ENCODE measurements around the gene ADAMTS4.

The ADAMTS4 gene

DNA sequence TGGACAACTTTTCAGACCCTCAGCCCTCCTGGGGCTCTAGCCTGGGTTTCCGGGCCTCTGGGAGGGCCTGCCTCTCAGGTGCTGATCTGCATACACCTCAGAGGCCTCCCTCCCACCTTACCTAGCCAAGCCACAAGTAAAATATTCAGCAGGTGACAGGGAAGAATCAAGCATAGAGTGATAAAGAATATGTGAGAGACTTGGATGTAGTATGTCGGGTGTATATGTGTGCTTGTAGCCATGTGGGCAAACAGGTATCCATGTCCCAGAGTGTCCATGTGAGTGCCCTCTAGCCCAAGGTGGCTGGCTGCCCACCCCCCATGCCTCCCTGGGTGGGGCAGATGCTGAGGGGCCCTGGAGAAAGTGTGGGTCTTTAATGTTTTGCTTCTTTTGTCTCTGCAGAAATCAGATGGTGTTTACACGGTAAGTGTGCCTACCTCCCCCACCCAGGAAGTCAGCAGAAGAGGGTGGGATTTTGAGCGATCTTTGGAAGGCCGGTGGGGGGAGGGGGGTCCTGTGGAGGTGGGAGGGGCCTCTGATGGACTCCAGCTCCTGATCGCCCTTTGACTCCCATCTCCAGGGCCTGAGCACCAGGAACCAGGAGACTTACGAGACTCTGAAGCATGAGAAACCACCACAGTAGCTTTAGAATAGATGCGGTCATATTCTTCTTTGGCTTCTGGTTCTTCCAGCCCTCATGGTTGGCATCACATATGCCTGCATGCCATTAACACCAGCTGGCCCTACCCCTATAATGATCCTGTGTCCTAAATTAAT lies 19.6 kb upstream of the ADAMTS4 start:
- no peak for DNase-seq

DNA sequence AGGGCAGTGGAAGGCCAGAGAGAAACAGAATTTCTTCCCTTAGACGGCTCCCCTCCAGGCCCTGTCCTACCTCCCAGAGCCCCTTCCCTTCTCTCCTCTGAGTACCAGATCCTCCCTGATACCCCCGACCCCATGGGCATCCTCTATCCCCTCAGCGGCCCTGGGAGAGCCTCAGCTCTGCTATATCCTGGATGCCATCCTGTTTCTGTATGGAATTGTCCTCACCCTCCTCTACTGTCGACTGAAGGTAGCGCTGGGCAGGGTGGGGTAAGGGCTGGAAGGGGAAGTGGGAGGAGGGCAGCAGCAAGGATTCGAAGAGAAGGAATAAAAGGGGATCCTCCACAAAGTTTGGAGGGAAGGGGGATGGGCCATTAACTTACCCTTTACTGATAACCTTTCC lies 19.0 kb upstream of the ADAMTS4 start:
- DNase-seq, result no peak

DNA sequence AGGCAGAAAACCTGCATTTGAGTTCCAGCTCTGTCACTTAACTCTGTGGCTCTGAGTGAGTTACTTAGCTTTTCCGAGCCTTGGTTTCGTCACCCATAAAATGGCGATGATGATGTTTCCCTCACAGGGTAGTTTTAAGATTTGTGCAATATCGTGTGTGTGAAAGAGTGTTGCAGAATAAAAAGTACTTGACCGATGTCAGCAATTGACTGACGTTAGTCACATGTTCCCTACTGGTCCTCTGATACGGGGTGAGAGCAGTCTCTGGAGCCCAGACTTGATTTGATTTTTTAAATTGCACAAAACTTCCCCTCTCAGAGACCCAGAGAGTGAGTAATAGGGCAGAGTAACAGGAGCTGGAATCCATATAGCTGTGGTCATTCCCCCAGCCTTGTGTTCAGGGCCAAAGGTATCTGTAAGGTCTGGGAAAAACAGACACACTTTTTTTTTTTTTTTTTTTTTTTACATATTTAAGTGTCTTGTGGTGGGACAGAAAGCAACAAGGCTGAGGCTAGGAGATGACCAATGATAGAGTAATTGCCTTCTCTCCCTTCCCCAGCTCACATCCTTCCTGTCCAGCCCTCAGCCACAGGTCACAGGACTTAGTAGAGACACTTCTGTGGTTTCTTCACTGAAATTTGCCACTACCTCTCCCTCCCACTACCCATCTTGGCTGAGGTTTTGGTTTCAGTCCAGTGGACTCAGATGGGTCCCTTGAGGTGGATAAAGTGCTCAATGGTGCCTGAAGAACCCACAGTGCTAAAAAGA lies 18.3 kb upstream of the ADAMTS4 start:
- no peak for DNase-seq

DNA sequence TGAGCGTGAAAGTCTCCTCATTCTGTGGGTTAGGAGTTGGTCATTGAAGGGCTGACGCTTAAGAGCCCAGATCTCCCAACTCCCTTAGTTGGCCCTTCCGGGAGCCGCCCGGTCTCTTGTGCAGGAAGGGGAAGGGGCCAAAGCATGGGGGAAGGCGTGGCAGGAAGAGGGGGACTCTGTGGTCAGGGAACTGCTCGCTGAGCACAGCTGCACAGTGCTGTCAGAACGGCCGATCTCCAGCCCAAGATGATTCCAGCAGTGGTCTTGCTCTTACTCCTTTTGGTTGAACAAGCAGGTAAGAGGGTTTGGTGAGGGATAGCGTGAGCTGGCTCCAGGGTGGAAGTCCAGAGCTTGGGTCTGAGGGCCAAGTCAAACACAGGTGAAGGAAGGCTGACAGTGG lies 16.2 kb upstream of the ADAMTS4 start, which contains the start of gene FCER1G:
Gene FCER1G (plus strand): TSS at position 220 of the 400 bp plus-strand sequence. CDS start 27 bp downstream, at position 247.
- DNase-seq, result no peak

DNA sequence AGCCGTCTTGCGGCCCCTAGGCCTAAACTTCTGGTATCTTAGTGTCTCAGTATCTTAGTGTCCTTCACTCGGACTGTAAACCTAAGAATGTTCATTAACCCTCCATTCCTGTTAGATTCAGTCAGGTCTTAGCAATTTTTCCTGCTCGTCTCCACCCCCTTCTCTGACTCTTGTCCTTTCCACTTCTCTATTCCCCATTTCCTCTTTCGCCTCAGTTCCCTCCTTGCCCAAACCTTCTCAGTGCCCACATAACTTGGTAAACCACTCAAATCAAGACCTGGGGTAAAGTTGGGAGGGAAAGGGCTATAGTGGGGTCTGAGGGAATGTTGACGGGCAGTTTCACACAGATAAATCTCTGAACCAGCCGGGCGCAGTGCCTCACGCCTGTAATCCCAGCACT lies 15.5 kb upstream of the ADAMTS4 start:
- no peak for DNase-seq

DNA sequence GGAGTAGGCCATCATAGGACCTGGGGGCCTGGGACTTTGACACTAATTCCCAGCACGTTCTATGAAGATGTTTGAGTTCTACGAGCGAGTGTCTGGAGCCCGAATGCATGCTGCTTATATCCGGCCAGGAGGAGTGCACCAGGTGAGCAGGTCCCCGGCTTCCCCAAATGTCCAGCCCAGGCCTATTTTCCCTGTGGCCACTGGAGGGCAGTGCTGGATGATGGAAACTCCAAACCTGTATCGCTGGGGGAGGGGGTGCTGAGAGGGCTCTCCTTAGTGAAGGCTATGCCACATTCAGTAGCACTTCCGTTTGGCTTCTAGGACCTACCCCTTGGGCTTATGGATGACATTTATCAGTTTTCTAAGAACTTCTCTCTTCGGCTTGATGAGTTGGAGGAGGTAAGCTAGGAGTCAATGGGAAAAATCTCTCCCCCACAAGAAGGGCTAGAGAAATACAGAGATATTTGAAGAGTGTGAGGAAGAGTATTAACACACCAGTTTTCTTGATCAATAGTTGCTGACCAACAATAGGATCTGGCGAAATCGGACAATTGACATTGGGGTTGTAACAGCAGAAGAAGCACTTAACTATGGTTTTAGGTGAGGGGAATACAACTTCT lies 11.0 kb upstream of the ADAMTS4 start:
- DNase-seq, result peak; percentile 32 to 50

DNA sequence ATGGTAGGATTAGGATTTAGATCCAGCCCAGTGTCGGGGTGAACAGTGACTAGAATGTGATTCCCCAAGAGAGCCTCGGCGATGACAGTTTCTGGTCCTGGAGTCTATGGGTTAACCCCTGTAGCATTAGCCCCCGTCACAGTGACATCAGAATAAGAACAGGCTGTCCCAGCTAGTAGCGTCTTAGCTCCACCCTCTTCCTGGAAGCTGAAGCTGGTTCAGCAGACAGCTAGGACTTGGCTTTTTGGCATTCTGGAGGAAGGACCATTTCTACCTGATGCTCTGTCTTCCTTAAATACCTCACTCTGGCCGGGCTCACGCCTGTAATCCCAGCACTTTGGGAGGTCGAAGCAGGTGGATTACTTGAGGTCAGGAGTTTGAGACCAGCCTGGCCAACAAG lies 8.3 kb upstream of the ADAMTS4 start:
- no peak for DNase-seq

DNA sequence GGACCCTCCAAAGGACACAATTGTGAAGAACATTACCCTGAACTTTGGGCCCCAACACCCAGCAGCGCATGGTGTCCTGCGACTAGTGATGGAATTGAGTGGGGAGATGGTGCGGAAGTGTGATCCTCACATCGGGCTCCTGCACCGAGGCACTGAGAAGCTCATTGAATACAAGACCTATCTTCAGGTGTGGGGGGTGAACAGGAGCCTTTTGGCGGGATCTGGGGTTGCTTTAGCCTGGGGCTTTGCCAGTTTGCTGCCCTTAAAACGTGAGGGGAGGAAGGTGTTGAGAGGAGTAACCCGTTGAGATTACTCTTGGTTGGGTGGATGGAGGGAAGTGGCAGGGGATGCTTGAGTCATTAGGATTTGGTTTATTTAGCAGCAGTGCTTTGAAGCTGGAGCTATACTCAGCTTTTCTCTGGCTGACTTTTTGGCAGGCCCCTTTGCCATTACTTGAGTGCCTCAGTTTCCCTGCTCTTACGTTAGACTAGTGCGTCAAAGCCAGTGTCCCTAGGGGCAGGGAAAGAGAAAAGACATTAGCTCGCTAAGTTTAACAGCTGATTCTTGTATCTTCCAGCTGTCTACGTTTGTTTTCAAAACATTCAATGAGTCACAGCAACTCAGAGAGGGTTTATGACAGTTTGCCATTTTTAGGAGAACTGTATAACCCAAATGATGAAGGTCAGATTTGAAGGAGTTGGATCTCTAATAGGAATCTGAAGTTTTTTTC lies 7.7 kb upstream of the ADAMTS4 start:
- no peak for DNase-seq

DNA sequence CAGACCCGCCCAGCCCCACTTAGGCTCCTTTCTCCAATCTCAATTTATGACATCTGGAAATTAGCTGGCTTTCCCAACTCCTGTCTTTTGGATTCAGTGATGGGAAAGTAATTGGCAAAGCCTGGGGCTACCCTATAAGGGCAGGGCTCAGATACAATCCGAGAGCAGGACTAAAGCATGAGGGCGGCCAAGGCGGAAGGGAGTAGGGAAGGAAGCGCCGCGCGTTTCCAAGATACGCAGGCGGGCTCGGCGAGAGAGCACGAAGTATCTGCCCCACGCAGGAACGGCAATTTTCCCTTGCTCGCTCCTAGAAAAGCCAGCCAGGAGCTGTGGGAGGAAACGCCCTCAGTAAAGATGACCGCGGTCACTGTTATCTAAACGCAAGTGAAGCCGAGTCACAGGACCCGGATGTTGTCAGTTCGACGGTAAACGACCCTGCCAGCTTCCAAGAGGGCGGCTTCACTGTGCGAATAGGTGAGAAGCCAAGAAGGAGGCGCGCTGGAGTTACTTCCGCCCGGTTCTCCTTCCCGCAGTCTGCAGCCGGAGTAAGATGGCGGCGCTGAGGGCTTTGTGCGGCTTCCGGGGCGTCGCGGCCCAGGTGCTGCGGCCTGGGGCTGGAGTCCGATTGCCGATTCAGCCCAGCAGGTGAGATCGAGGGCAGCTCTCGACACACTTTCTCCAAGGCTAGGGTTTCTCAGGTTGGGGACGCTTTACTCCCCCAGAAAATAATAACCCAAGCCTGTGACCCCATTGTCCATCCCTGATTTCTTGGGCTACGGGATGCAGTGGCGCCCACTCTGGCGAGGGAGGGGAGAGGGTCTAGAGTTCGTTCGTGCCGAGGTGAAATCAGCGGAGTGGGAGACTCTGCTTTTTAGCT lies 3.2 kb upstream of the ADAMTS4 start, which contains the start of gene NDUFS2:
Gene NDUFS2 (plus strand): TSS at position 532 of the 877 bp plus-strand sequence. CDS start 19 bp downstream, at position 551.
- peak; percentile 98 for DNase-seq

DNA sequence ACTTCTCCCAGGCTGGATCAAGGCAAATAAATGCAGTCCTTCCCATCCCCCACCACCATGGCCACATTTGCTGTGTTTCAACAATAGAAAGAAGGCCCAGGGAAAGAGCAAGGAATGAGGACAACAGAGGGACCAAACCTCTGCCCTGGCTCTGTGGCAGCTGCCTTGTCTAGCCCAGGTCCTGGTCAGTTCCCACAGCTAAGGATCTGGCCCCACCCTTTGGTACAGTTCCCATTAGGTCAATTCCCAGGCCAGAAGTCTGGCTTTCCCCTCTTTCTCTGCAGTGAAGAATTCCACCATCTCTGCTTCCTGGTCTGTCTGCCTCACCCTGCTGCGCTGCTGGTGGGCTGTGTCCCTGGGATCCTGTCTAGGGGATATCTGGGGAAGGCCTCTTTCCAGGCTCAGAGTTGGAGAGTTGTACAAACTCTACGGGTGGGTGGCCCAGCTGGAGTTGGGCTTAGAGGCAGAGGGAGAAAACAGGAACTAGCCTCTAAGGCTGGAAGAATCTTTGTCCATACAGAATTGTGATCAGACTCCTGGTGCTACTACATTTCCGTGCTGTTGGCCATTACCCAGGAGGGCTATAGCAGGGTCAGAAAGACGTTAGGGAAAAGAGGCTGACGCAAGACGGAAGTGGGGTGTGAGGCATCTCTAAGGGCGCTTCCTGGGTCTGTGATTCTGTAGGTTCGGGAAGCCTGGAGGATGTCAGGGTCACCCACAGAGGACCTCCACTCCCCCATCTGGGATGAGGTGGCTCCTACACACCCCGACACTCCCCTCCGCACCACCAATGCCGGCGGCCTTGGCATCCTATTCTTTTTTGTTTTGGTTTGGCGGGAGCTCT lies 2.4 kb upstream of the ADAMTS4 start:
- no peak for DNase-seq

DNA sequence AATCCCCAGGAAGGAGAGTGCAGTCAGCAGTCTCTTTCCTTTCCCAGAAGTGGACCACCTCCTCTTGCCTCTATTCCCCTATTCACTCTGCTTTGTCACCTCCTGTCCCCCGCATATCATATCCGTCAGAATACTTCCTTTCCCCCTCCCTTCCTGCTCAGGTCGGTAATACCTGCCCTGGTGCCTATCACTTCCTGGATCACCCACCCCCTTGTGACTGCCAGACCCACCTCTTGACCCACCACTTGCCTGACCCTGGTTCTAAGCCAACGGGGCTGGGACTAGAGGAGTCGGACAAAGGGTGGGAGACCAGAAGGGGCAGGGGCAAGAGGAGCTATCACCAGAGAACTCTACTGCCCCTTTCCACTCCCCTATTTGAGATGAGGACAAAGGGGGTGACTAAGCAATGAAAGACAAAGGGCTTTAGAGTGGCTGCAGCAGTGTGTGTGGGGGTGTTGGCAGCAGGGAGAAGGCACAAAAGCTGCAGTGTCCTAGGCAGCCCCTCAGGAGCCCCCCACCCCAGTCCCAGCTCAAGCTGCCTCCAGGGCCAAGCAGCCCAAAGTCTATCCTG lies 1.7 kb upstream of the ADAMTS4 start:
- DNase-seq, result no peak

DNA sequence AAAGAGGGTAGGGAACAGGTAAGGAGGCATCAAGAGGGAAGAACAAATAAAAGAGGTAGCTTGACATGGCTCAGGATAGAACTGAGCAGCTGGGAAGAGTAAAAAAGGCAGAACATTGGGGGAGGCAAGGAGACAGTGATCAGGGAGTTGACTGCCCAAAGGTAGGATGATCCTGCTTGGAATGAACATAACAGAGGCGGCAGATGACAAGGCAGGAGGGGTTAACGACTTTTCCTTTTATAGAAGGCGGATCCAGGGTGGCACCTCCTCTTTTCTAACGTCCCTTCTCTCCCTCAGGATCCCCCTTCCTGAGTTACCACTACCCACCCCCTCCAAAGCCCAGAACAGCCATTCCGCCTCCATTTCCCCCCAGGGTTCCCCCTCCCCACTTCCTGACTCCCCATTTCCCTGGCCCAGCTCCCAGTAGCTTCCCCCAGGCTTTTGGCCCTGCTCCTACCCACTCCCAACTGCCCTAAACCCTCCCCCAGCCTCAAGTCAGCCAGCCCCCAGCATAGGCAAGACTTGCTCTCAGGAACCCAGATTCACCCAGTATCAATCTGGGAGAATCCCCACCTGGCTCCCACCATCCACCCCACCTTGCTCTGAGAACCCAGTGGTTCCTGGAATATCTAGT lies 769 bp upstream of the ADAMTS4 start:
- no peak for DNase-seq

DNA sequence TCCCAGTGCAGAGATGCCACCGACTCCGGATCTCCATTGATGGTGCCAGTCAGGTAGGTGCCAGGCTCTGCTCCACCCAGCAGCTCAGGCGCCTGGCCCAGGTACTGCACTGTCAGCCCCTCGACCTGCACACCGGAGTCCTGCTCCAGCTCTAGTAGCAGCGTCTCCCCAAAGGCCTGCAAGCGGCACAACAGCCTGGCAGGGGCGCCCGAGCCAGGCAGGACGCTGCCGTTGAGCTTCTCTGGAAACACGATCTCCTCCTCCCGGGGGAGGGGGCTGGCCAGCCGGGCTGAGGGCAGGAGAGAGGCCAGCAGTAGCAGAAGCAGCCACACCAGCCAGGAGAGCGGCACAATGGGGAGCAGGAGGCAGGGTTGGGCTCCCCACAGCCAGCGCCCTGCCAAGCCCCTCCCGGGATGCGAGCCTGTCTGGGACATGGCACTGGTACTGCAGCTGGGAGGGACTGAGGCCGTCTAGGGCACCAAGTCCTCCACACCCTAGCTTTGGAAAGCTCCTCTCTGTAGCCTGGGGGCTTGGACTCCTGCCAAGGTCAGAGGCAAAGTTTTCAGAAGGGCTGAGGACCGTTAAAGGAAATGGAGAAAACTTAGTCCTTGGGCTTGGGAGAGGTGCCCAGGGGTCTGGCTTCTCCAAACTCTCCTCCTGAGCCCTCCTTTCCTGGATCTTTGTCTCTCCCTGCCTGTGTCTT lies 509 bp downstream of the ADAMTS4 start:
- no peak for DNase-seq

DNA sequence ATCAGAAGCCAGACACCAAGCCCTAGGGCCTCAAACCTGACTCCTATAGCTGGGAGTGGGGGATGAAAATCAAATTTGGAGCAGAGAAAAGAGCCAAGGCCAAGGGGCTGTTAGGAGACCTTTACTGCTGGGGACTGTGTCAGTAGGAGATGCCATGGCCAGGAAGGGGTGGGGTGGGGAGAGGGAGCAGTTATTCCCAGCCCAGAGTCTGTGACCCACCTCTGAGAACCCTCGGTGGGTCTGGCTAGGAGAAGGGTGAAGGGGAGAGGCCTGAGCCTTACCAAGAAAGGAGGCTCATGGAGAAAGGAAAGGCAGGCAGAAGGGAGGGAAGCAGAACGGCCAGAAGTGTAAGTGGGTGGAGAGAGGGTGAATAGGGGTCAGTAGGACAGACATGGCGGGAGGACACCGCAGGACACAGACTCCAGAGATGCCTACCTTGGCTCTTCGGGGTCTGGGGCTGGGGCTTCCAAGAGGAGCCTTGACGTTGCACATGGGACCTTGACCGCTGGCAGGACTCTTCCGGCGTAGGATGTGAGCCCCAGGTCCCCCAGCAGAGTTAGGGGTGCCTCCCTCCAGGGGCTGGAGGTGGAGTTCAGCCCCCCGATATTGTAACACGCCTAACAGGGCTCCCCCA lies 1.2 kb downstream of the ADAMTS4 start:
- no peak for DNase-seq

DNA sequence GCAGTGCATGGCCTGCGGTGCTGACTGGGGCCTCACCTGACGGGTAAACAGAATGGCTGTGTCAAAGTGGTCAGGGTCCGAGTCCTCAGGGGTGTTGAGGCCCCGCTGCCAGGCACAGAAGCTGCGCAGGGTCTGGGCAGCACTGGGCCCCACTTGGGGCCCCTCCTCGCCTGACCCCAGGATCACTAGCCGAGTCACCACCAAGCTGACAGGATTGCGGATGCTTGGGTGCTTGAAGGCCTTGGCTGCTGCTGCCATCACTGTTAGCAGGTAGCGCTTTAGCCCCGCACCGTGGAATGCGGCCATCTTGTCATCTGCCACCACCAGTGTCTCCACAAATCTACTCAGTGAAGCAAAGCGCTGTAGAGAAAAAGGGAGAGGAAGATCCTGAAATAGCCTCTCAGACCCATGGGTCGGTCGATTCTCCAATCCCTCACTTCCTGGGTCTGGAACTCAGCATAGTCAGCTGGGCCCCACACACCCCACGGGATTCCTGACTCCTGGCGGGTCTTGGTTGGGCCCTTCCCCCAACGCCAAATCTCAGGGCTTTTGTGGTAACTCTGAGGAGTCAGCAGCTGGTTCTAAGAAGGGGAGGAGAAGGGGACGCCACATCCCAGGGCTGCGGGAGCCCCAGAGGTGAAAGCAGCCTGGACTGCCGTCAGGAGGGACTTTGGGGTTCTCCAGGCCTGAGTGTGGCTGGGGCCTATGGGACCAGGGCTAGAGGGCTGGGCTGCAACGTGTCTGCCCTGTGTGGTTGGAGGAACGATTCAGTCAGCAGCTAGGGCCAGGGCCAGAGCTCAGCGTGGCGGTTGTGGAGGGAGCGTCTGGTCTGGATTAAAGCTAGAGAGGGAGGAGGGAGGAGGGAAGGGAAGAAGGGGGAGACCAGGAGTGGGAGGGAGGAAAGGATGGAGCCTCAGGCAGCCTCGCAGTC lies 2.1 kb downstream of the ADAMTS4 start:
- no peak for DNase-seq

DNA sequence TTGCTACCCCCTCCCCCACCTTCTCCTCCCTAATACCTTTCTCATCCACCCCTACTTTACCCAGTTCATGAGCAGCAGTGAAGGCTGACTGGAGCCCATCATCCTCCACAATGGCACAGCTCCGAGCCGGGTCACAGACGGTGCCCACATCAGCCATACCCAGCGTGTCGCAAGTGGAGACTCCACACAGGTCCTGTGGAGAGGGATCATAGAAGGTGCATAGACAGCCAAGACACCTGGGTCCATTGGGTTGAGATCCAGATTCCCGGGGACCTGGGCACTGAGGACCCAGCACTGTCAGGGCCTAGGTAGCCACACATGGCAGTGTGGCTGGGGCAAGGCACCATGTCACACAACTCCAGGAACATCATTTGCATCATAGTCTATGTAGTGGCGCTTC lies 2.7 kb downstream of the ADAMTS4 start:
- no peak for DNase-seq

DNA sequence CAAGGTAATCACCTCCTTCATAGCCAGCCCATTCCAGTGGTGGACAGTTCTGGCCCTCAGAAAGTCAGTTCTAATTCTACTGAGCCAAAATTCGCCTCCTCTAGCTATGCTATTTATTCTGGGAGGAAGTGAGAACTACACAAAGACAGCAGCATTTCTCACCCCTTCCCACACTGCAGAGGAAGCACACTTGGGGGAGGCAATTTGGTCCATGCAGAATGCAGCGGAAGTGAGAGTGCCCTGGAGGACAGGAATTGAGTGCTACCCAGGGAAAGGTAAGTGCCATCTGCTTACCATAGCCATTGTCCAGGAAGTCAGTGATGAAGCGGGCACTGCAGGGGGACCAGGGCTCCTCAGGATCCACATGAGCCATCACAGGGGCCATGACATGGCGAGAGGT lies 3.7 kb downstream of the ADAMTS4 start:
- no peak for DNase-seq
